Lung (tissue), 12 donors: ENCODE data around the gene SULF2. TPM values are rescaled to one million over a fixed set of nuclear protein-coding genes. Genes with fewer than 3 reads are reported as not detected.

Experiments
- ATAC-seq: fragments of 200-7000 bp; cut with Tn5 transposase; one replicate; pipeline ENCODE4 v1.9.1; 2020; ENCODE audit warnings: moderate number of reproducible peaks; ENCODE audit not compliant: insufficient read depth, low FRiP score
- DNase-seq, 3 donors: peaks; one replicate each; pipeline ENCODE4 v3.0.0-alpha.2; 2013 to 2017
- H3K27ac ChIP-seq, 2 donors: one replicate each; pipeline ENCODE4 v1.5.1; 2013; ENCODE audit warnings: mild to moderate bottlenecking in 2 of 2, moderate library complexity in 2 of 2, control low read depth in 1 of 2, inconsistent platforms in 1 of 2, low read depth in 1 of 2, low read length in 1 of 2
- H3K27me3 ChIP-seq, 3 donors: one replicate each; pipeline ENCODE4 v1.5.1; 2013; ENCODE audit warnings: low read length in 2 of 3; ENCODE audit not compliant: control insufficient read depth in 3 of 3, insufficient read depth in 3 of 3
- H3K36me3 ChIP-seq, 4 donors: one replicate each; pipeline ENCODE4 v1.5.1; 2013; ENCODE audit warnings: low read length in 4 of 4, mild to moderate bottlenecking in 1 of 4, moderate library complexity in 1 of 4; ENCODE audit not compliant: control insufficient read depth in 4 of 4, insufficient read depth in 4 of 4
- H3K4me1 ChIP-seq, 5 donors: one replicate each; pipeline ENCODE4 v1.5.1; 2013; ENCODE audit warnings: low read length in 5 of 5, mild to moderate bottlenecking in 2 of 5, moderate library complexity in 1 of 5; ENCODE audit not compliant: control insufficient read depth in 5 of 5, insufficient read depth in 5 of 5
- H3K4me3 ChIP-seq: one replicate; pipeline ENCODE4 v1.5.1; 2013; ENCODE audit warnings: mild to moderate bottlenecking, control low read depth, moderate library complexity
- H3K9ac ChIP-seq, 2 donors: one replicate each; pipeline ENCODE4 v1.5.1; 2013; ENCODE audit warnings: low read length in 2 of 2, control low read depth in 1 of 2; ENCODE audit not compliant: insufficient read depth in 1 of 2
- H3K9me3 ChIP-seq, 4 donors: one replicate each; pipeline ENCODE4 v1.5.1; 2013; ENCODE audit warnings: low read length in 3 of 4, mild to moderate bottlenecking in 1 of 4, moderate library complexity in 1 of 4; ENCODE audit not compliant: control insufficient read depth in 4 of 4, insufficient read depth in 3 of 4
- CTCF ChIP-seq: IDR thresholded peaks from 2 replicates; pipeline ENCODE4 v1.5.1; 2012; ENCODE audit warnings: mild to moderate bottlenecking; ENCODE audit errors: control extremely low read depth, extremely low read depth
- WGBS, 2 donors: extraction: QIAGEN DNeasy Blood & Tissue Kit; methylation state at CpG; one replicate each; pipeline ENCODE4 v1.1.7; 2013; 5-methylcytosine and 5-hydroxymethylcytosine counted together
- polyA plus RNA-seq, 2 donors: library from polyadenylated mRNA; stranded (reverse); fragments of 200-250 nt; gene quantifications; one replicate each; pipeline ENCODE4 v1.2.1, GENCODE V29; 2013
- total RNA-seq, 2 donors: library from RNA; depleted of rRNA in 1 of 2; stranded (reverse); fragments of >200 nt in 1 of 2; gene quantifications; one replicate each; pipeline ENCODE4 v1.2.1, GENCODE V29; 2014 to 2021
- donor health status: control.
- donor health status: control.
- donor health status: Bipolar disorder and iron deficiency.
- donor health status: healthy.
- donor health status: DM: yes; HTN: yes; CAD: no.

The SULF2 gene
- total and polyA plus RNA-seq, 4 donors: 17.7 to 42.4 (median 23.6) TPM

- Histone ChIP-seq H3K36me3 (no peaks in the 10 kb centered on the region), H3K4me3 (no peak overlapping the region), H3K27me3 (peaks cover 0 to 13% (median 8%) of the 10 kb centered on the region in 3 donors), H3K27ac (no peak overlapping the region), H3K9ac (no peak overlapping the region), H3K4me1 (no peaks in the 10 kb centered on the region), H3K9me3 (peaks cover 0 to 11% (median 2%) of the 10 kb centered on the region in 4 donors)
- DNase-seq: no peak
- TF ChIP-seq CTCF: no peak
- no peak for ATAC-seq
- 90 to 91% methylated on average over 17 of the region's 17 CpGs for WGBS, 2 donors
Observed at GRCh38 chr20:47778398-47779354, 6.6 kb downstream of the SULF2 start.

GRCh38 chr20:47777220-47777619, 8.1 kb downstream of the SULF2 start:
- no peak overlapping the region for H3K27ac ChIP-seq
- peaks cover 0 to 11% (median 2%) of the 10 kb centered on the region in 4 donors for H3K9me3 ChIP-seq
- TF ChIP-seq CTCF: no peak
- peaks cover 0 to 2% (median 0%) of the 10 kb centered on the region in 3 donors for H3K27me3 ChIP-seq
- H3K4me1 ChIP-seq: peaks cover 0 to under 1% (median 0%) of the 10 kb centered on the region in 5 donors
- WGBS, 2 donors: 97 to 98% methylated on average over 4 of the region's 4 CpGs
- no peak overlapping the region for H3K4me3 ChIP-seq
- no peak for DNase-seq
- ATAC-seq: no peak
- no peaks in the 10 kb centered on the region for H3K36me3 ChIP-seq
- H3K9ac ChIP-seq: no peak overlapping the region

GRCh38 chr20:47776639-47777038, 8.6 kb downstream of the SULF2 start:
- WGBS, 2 donors: 89 to 91% methylated on average over 4 of the region's 4 CpGs
- no peak for DNase-seq
- no peak overlapping the region for H3K9ac ChIP-seq
- peaks cover 0 to 2% (median 0%) of the 10 kb centered on the region in 3 donors for H3K27me3 ChIP-seq
- TF ChIP-seq CTCF: no peak
- H3K4me3 ChIP-seq: no peak overlapping the region
- no peak for ATAC-seq
- peaks cover 0 to 2% (median 0%) of the 10 kb centered on the region in 5 donors for H3K4me1 ChIP-seq
- no peaks in the 10 kb centered on the region for H3K36me3 ChIP-seq
- H3K9me3 ChIP-seq: peaks cover 0 to 11% (median 2%) of the 10 kb centered on the region in 4 donors
- no peak overlapping the region for H3K27ac ChIP-seq
